Measurements from ENCODE around the gene FAM89A. TPM values are rescaled to one million over a fixed set of nuclear protein-coding genes. Genes with fewer than 3 reads are reported as not detected.

The FAM89A gene
- total RNA-seq, 3 donors from 2014 or later (not counting 1 experiment from before 2014, with no cell fraction given) = 1.4 to 2.5 (median 2.0) TPM

DNA sequence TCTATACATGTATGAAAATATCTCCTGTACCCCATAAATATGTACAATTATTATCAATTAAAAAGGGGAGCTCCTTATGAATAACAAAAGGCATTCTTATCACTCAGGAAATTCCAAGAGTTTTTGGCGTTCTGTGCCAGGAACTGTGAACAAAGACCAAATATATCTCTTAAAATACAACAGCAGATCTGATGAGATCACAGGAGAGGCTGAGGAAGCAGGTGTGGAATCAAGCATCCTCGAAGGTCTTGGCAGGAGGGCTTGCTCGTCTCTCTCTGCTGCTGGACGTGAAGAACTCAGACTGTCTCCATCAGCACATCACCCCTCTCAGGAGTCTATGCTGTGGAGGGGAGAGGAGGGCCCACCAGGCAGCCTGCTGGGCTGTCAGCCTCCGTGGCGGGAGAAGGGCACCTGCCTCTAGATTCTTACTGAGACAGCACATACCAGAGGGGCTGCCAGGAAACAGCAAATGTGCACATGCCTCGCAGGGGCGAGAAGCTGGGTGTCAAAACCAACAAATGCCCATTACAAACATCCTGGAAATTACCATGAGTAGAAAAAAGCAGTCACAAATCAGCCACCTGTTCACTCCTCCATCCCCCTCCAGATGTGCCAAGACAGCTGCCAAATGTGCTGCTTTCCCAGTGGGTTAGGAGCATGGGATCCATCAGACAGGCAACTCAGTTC is 30.8 kb upstream of the FAM89A start:
- Histone ChIP-seq H3K9me3 (ENCODE audit: control insufficient read depth, insufficient read depth, low read length) (no peaks in the 10 kb centered on the region), H3K36me3 (ENCODE audit: control insufficient read depth, insufficient read depth, low read length) (no peaks in the 10 kb centered on the region), H3K27ac (ENCODE audit: low read length) (no peak overlapping the region), H3K4me1 (ENCODE audit: control insufficient read depth, insufficient read depth, low read length) (no peaks in the 10 kb centered on the region), H3K27me3 (ENCODE audit: control insufficient read depth, insufficient read depth, low read length) (no peaks in the 10 kb centered on the region), H3K4me3 (ENCODE audit: low read length) (no peak overlapping the region)
- WGBS (ENCODE audit: insufficient coverage) = 56% methylated on average over 5 of the region's 8 CpGs
- H3K4me1 Mint-ChIP-seq = no peaks in the 10 kb centered on the region
- TF ChIP-seq, protein P1, sequence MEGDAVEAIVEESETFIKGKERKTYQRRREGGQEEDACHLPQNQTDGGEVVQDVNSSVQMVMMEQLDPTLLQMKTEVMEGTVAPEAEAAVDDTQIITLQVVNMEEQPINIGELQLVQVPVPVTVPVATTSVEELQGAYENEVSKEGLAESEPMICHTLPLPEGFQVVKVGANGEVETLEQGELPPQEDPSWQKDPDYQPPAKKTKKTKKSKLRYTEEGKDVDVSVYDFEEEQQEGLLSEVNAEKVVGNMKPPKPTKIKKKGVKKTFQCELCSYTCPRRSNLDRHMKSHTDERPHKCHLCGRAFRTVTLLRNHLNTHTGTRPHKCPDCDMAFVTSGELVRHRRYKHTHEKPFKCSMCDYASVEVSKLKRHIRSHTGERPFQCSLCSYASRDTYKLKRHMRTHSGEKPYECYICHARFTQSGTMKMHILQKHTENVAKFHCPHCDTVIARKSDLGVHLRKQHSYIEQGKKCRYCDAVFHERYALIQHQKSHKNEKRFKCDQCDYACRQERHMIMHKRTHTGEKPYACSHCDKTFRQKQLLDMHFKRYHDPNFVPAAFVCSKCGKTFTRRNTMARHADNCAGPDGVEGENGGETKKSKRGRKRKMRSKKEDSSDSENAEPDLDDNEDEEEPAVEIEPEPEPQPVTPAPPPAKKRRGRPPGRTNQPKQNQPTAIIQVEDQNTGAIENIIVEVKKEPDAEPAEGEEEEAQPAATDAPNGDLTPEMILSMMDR (IDR thresholded peaks at IDR 0.05) = no peak
- no peaks in the 10 kb centered on the region for H3K36me3 Mint-ChIP-seq
- no peak overlapping the region for H3K27ac Mint-ChIP-seq
- intact Hi-C loops (cut with micrococcal nuclease) = no loop called here
- no peaks in the 10 kb centered on the region for H3K9me3 Mint-ChIP-seq
- DNase-seq (no peak), ATAC-seq (peak in 1 of 3 donors; percentile 31)
- peaks cover 0 to 2% of the 10 kb centered on the region in 2 donors for H3K27me3 Mint-ChIP-seq (ENCODE audit: low read depth in 2 of 2)
- no peak overlapping the region for H3K4me3 Mint-ChIP-seq

DNA sequence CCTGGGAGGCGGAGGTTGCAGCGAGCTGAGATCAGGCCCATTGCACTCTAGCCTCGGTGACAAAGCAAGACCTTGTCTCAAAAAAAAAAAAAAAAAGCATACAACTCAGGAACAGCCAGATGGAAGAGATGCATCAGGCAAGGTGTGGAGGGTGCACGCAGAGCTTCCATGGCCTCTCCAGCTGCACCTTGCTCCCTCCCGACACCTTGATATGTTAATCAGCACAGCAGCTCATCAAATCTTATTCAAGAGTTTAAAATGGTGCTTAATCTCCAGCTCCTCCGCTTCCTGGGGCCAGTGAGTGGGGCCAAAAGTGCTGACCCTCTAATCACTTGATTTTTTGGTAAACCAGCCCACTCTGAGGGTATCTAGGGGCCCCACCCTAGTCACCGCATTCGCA is 29.3 kb upstream of the FAM89A start:
- Mint-ChIP-seq H3K4me1 (no peaks in the 10 kb centered on the region), H3K36me3 (no peaks in the 10 kb centered on the region), H3K27ac (no peak overlapping the region), H3K27me3 (ENCODE audit: low read depth in 2 of 2) (peaks cover 0 to 2% of the 10 kb centered on the region in 2 donors), H3K4me3 (no peak overlapping the region), H3K9me3 (no peaks in the 10 kb centered on the region)
- no peaks in the 10 kb centered on the region for H3K4me1 ChIP-seq (ENCODE audit: control insufficient read depth, insufficient read depth, low read length)
- 92% methylated on average over 8 of the region's 8 CpGs for WGBS (ENCODE audit: insufficient coverage)
- H3K27ac ChIP-seq (ENCODE audit: low read length) = no peak overlapping the region
- H3K36me3 ChIP-seq (ENCODE audit: control insufficient read depth, insufficient read depth, low read length) = no peaks in the 10 kb centered on the region
- no peaks in the 10 kb centered on the region for H3K27me3 ChIP-seq (ENCODE audit: control insufficient read depth, insufficient read depth, low read length)
- TF ChIP-seq, protein P1 (IDR thresholded peaks at IDR 0.05) = no peak
- no peak overlapping the region for H3K4me3 ChIP-seq (ENCODE audit: low read length)
- no peak for DNase-seq
- no peaks in the 10 kb centered on the region for H3K9me3 ChIP-seq (ENCODE audit: control insufficient read depth, insufficient read depth, low read length)
- no peak for ATAC-seq
- intact Hi-C loops (cut with micrococcal nuclease) = no loop called here

DNA sequence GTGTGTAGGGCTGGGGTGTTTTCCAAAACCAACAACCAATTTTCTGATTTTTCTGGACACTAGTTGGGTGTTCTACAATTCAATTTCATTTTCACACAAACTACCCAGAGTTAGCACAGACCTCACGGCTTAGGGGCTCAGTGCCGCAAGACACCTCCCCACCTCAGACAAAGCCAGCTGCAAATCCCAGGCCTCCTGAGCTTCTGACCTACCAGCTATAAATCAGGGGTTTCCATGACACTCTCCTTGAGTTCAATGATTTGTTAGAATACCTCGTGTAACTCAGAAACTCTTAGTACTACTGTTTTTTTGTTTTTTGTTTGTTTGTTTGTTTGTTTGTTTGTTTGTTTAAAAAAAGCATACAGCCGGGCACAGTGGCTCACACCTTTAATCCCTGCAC is 28.7 kb upstream of the FAM89A start:
- ATAC-seq = no peak
- Histone ChIP-seq H3K4me1 (ENCODE audit: control insufficient read depth, insufficient read depth, low read length) (no peaks in the 10 kb centered on the region), H3K4me3 (ENCODE audit: low read length) (no peak overlapping the region), H3K27me3 (ENCODE audit: control insufficient read depth, insufficient read depth, low read length) (no peaks in the 10 kb centered on the region), H3K27ac (ENCODE audit: low read length) (no peak overlapping the region), H3K36me3 (ENCODE audit: control insufficient read depth, insufficient read depth, low read length) (no peaks in the 10 kb centered on the region), H3K9me3 (ENCODE audit: control insufficient read depth, insufficient read depth, low read length) (no peaks in the 10 kb centered on the region)
- Mint-ChIP-seq H3K27me3 (ENCODE audit: low read depth in 2 of 2) (peaks cover 0 to 2% of the 10 kb centered on the region in 2 donors), H3K4me1 (no peaks in the 10 kb centered on the region), H3K27ac (no peak overlapping the region), H3K4me3 (no peak overlapping the region), H3K36me3 (no peaks in the 10 kb centered on the region), H3K9me3 (no peaks in the 10 kb centered on the region)
- no peak for DNase-seq
- intact Hi-C loops (cut with micrococcal nuclease) = no loop called here
- 84% methylated on average over 4 of the region's 4 CpGs for WGBS (ENCODE audit: insufficient coverage)
- TF ChIP-seq, protein P1 (IDR thresholded peaks at IDR 0.05) = no peak
